GM23338 (cell line): ENCODE results near the gene ARL11. TPM values are rescaled to one million over a fixed set of nuclear protein-coding genes. Genes with fewer than 3 reads are reported as not detected.

Source experiments
- ATAC-seq: fragments of 200-7000 bp; cut with Tn5 transposase; 3 replicates; pipeline ENCODE4 v1.9.1; 2020
- DNase-seq: peaks from one replicate; pipeline ENCODE4 v3.0.0-alpha.2; 2015; ENCODE audit warnings: low spot score
- H2AFZ ChIP-seq: fragments of 200-600 bp; sonication (generic); 2 replicates; pipeline ENCODE4 v1.8.0; 2016; ENCODE audit warnings: antibody characterized with exemption, mild to moderate bottlenecking, moderate library complexity
- H3F3A ChIP-seq: fragments of 200-600 bp; sonication (generic); replicated peaks from 2 replicates; pipeline ENCODE4 v1.8.0; 2017; ENCODE audit warnings: antibody characterized with exemption, mixed run types, low read depth
- H3K27ac ChIP-seq: fragments of 200-600 bp; sonication (generic); 2 replicates; pipeline ENCODE4 v1.6.1; 2016; ENCODE audit warnings: low read depth
- H3K27me3 ChIP-seq: fragments of 200-600 bp; sonication (generic); 2 replicates; pipeline ENCODE4 v1.8.0; 2016; ENCODE audit warnings: mild to moderate bottlenecking, mixed run types, moderate library complexity; ENCODE audit not compliant: insufficient read depth
- H3K36me3 ChIP-seq: fragments of 200-600 bp; sonication (generic); 2 replicates; pipeline ENCODE4 v1.8.0; 2016; ENCODE audit warnings: mild to moderate bottlenecking; ENCODE audit not compliant: insufficient read depth
- H3K4me1 ChIP-seq: fragments of 200-600 bp; sonication (generic); 2 replicates; pipeline ENCODE4 v1.8.0; 2016; ENCODE audit warnings: mild to moderate bottlenecking, moderate library complexity; ENCODE audit not compliant: insufficient read depth
- H3K4me2 ChIP-seq: fragments of 200-600 bp; sonication (generic); 2 replicates; pipeline ENCODE4 v1.7.1; 2017; ENCODE audit warnings: mixed run types
- H3K4me3 ChIP-seq: fragments of 200-600 bp; sonication (generic); 2 replicates; pipeline ENCODE4 v1.6.1; 2016; ENCODE audit warnings: mixed run types
- H3K79me2 ChIP-seq: fragments of 200-600 bp; sonication (generic); replicated peaks from 2 replicates; pipeline ENCODE4 v1.8.0; 2017; ENCODE audit warnings: mild to moderate bottlenecking; ENCODE audit not compliant: insufficient read depth
- H3K9me2 ChIP-seq: fragments of 200-600 bp; sonication (generic); 2 replicates; pipeline ENCODE4 v1.8.0; 2017; ENCODE audit not compliant: insufficient read depth
- H4K20me1 ChIP-seq: fragments of 200-600 bp; sonication (generic); replicated peaks from 2 replicates; pipeline ENCODE4 v1.8.0; 2017; ENCODE audit warnings: mild to moderate bottlenecking; ENCODE audit not compliant: insufficient read depth
- H3K27ac Mint-ChIP-seq: 2 replicates; pipeline ENCODE4 v1.8.0; 2020; ENCODE audit warnings: inconsistent platforms, mild to moderate bottlenecking, moderate library complexity, mixed read lengths
- H3K27me3 Mint-ChIP-seq: 3 replicates; pipeline ENCODE4 v1.8.0; 2022; ENCODE audit warnings: low read depth, mild to moderate bottlenecking, moderate library complexity, mixed read lengths, inconsistent platforms; ENCODE audit not compliant: insufficient read depth, poor library complexity
- H3K36me3 Mint-ChIP-seq: 3 replicates; pipeline ENCODE4 v1.8.0; 2021; ENCODE audit warnings: low read depth, mild to moderate bottlenecking, inconsistent platforms, moderate library complexity, mixed read lengths
- H3K4me1 Mint-ChIP-seq: 3 replicates; pipeline ENCODE4 v1.8.0; 2020; ENCODE audit warnings: mild to moderate bottlenecking, inconsistent platforms, mixed read lengths
- H3K4me3 Mint-ChIP-seq: 3 replicates; pipeline ENCODE4 v1.8.0; 2021; ENCODE audit warnings: moderate library complexity, mild to moderate bottlenecking, inconsistent platforms, mixed read lengths
- H3K9me3 Mint-ChIP-seq: 3 replicates; pipeline ENCODE4 v1.8.0; 2020; ENCODE audit warnings: moderate library complexity, mild to moderate bottlenecking, inconsistent platforms, mixed read lengths
- ETS1 ChIP-seq: IDR thresholded peaks from 2 replicates; pipeline ENCODE4 v1.6.1; 2016; ENCODE audit warnings: antibody characterized with exemption
- EZH2 ChIP-seq: fragments of 200-600 bp; sonication (generic); IDR thresholded peaks from one replicate; pipeline ENCODE4 v1.8.0; 2017; ENCODE audit warnings: antibody characterized with exemption, mild to moderate bottlenecking, low read depth; ENCODE audit not compliant: unreplicated experiment
- EZH2phosphoT487 ChIP-seq: fragments of 200-600 bp; sonication (generic); IDR thresholded peaks from one replicate; pipeline ENCODE4 v1.8.1; 2018; ENCODE audit warnings: antibody characterized with exemption; ENCODE audit not compliant: unreplicated experiment
- STAT1 ChIP-seq: IDR thresholded peaks from one replicate; pipeline ENCODE4 v1.6.1; 2016; ENCODE audit warnings: antibody characterized with exemption; ENCODE audit not compliant: unreplicated experiment
- ZNF331 ChIP-seq: fragments of 250-450 bp; sonication (Bioruptor Pico); IDR thresholded peaks from 2 replicates; pipeline ENCODE4 v1.5.0; 2020; ENCODE audit warnings: low read depth, mild to moderate bottlenecking, moderate library complexity
- ZNF462 ChIP-seq: fragments of 250-450 bp; sonication (Bioruptor Pico); IDR thresholded peaks from 2 replicates; pipeline ENCODE4 v1.5.0; 2020; ENCODE audit warnings: mild to moderate bottlenecking, moderate library complexity
- polyA plus RNA-seq: library from polyadenylated mRNA; unstranded; fragments of >200 nt; fragmentation: Nextera tagmentation; extraction: Ambion mirVana; gene quantifications from 2 replicates; pipeline ENCODE4 v1.2.1, GENCODE V29; 2016
- total RNA-seq: library from RNA; depleted of rRNA; stranded (reverse); fragments of >200 nt; shearing (Covaris generic); gene quantifications from 2 replicates; pipeline ENCODE4 v1.2.3, GENCODE V29; 2014
- TF ChIP-seq, protein P1 (sequence below), 2 experiments: fragments of 200-600 bp in 1 of 2; sonication (generic) in 1 of 2; conservative IDR thresholded peaks; 2 replicates each; pipeline versions ENCODE4 v1.5.1 to v1.6.1; 2016 to 2017; ENCODE audit warnings: antibody characterized with exemption in 2 of 2, low read depth in 2 of 2, mild to moderate bottlenecking in 2 of 2, moderate library complexity in 1 of 2

Gene ARL11
- total and polyA plus RNA-seq, 2 experiments from 2014 or later = 0.32 to 0.52 TPM

DNA sequence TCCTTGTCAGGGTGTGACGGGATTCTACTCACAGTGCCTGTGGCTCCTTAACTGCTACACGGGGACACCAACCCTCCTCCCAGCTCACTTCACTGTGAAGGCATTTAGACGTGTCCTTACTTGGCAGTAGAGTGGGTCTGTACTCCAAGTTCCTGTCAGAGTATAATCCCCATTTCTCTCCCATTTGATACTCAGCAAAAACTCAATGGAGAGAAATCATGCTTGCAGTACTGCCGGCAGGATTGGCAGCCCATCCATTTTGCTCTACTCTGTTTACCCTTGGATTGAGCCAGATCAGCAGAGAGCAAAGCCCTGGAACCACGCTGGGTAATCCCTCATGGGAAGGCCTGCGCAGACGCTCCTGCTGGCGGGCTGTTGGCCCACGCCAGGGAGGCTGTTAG is 28.9 kb downstream of the ARL11 start (continued):
- no peak for TF ChIP-seq ZNF462 (CRISPR knock-in tag)
- no peak for TF ChIP-seq ZNF331
- TF ChIP-seq EZH2phosphoT487 = no peak
- TF ChIP-seq EZH2 = no peak
- TF ChIP-seq ETS1 = no peak

DNA sequence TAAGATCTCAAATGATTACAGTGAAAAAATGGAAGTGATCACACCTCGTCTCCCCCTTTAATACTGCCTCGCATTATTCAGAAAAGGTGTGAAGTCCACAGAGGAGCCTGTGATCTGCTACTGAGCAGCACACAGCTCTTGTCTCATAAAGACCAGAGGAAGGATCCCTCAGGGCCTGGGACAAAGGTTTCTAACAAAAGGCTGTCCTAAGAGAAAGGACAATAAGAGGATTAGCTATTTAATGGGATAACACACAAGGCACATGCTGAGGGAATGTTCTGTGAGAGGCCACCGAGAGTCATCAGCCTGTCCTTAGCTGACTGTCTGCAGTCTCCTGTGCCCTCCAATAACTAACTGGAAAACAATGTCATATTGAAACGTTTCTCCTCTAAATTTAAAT is 36.3 kb downstream of the ARL11 start:
- H3K36me3 ChIP-seq = peaks cover 31% of the 10 kb centered on the region
- no peak overlapping the region for H2AFZ ChIP-seq
- DNase-seq = no peak
- no peaks in the 10 kb centered on the region for H3K4me1 ChIP-seq
- no peaks in the 10 kb centered on the region for H3K9me2 ChIP-seq
- no peaks in the 10 kb centered on the region for H3F3A ChIP-seq
- peaks cover 5% of the 10 kb centered on the region for H4K20me1 ChIP-seq
- H3K4me2 ChIP-seq = no peak overlapping the region
- no peaks in the 10 kb centered on the region; the same call in 2 of the 3 replicates for H3K9me3 Mint-ChIP-seq
- H3K27ac ChIP-seq = no peak overlapping the region
- no peak overlapping the region for H3K27ac Mint-ChIP-seq
- no peak overlapping the region for H3K4me3 ChIP-seq
- peaks cover 76% of the 10 kb centered on the region for H3K36me3 Mint-ChIP-seq
- H3K27me3 ChIP-seq = no peaks in the 10 kb centered on the region
- H3K79me2 ChIP-seq = peaks cover 7% of the 10 kb centered on the region
- ATAC-seq = peak; percentile 85
- no peak overlapping the region for H3K4me3 Mint-ChIP-seq
- H3K27me3 Mint-ChIP-seq = peaks cover 2% of the 10 kb centered on the region
- H3K4me1 Mint-ChIP-seq = peaks cover 3% of the 10 kb centered on the region; the same call in 2 of the 3 replicates
- TF ChIP-seq, protein P1, sequence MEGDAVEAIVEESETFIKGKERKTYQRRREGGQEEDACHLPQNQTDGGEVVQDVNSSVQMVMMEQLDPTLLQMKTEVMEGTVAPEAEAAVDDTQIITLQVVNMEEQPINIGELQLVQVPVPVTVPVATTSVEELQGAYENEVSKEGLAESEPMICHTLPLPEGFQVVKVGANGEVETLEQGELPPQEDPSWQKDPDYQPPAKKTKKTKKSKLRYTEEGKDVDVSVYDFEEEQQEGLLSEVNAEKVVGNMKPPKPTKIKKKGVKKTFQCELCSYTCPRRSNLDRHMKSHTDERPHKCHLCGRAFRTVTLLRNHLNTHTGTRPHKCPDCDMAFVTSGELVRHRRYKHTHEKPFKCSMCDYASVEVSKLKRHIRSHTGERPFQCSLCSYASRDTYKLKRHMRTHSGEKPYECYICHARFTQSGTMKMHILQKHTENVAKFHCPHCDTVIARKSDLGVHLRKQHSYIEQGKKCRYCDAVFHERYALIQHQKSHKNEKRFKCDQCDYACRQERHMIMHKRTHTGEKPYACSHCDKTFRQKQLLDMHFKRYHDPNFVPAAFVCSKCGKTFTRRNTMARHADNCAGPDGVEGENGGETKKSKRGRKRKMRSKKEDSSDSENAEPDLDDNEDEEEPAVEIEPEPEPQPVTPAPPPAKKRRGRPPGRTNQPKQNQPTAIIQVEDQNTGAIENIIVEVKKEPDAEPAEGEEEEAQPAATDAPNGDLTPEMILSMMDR (conservative IDR thresholded peaks at IDR 0.05; ENCODE audit: low read depth in 2 of 2) = no peak
- TF ChIP-seq ZNF462 (CRISPR knock-in tag) (no peak), STAT1 (no peak)
